ENCODE data around the gene MTHFD2. TPM values are rescaled to one million over a fixed set of nuclear protein-coding genes. Genes with fewer than 3 reads are reported as not detected.

Gene MTHFD2
- total and polyA plus RNA-seq, 11 donors: 12.9 to 40.5 (median 17.5) TPM

DNA sequence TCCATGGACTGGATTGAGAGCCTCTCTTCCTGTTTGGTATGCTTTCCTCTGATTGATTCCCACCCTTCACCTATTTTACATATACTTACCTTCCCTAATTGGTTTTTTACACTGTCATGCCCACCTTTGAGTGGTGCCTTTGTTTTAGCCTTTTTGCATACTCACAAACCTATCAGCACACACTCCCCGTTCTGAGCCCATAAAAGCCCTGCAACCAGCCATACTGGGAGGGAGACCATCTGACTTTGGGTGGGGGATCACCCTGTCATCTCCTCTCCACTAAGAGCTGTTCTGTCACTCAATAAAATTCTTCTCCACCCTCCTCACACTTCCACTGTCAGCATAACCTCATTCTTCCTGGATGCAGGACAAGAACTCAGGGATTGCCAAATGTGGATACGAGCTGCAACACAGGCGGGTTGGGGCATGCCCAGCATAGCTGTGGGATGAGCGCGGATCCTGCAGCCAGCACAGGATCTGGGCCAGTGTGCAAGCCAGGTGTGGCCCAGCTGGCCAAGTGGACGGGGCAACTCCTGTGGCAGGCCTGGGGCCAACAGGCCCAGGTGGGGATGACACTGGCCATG lies 10.3 kb upstream of the MTHFD2 start:
- 50 to 81% (median 66%) methylated on average over 5 to 6 of the region's 6 CpGs for WGBS, 4 donors
- DNase-seq (peak in 1 of 5 donors; percentile 36), ATAC-seq (peak; percentile 34 to 87 (median 58))
- Histone ChIP-seq H3K27ac (no peak overlapping the region), H3K4me1 (peaks cover 0 to 11% (median 0%) of the 10 kb centered on the region in 12 donors), H3K9me3 (no peaks in the 10 kb centered on the region), H3K27me3 (no peaks in the 10 kb centered on the region), H3K36me3 (no peaks in the 10 kb centered on the region), H3K4me3 (no peak overlapping the region)
- intact Hi-C loops (cut with DNase I): no loop called here
- TF ChIP-seq POLR2A (IDR thresholded peaks at IDR 0.05) (no peak), CTCF (IDR thresholded peaks at IDR 0.05) (no peak)

DNA sequence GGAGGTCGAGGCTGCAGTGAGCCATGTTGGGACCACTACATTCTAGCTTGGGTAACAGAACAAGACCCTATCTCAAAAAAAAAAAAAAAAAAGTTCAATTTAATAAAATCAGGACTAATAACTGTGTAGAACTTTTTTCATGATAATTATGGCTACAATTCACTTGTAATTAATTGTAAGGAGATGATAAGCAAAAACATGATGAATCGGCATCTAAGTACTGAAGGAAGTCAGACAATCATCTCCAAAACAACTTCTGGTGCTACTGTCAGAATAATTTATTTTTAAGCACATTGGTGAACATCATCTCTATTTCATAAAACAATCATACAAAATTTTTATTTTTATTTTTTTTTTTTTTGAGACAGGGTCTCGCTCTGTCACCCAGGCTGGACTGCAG lies 9.7 kb upstream of the MTHFD2 start:
- Histone ChIP-seq H3K27ac (no peak overlapping the region), H3K9me3 (no peaks in the 10 kb centered on the region), H3K4me3 (no peak overlapping the region), H3K4me1 (peaks cover 0 to 11% (median 0%) of the 10 kb centered on the region in 12 donors), H3K36me3 (no peaks in the 10 kb centered on the region), H3K27me3 (no peaks in the 10 kb centered on the region)
- no peak for DNase-seq
- WGBS, 4 donors: 93 to 97% (median 95%) methylated on average over 3 of the region's 3 CpGs
- intact Hi-C loops (cut with DNase I): no loop called here
- ATAC-seq: no peak
- no peak for TF ChIP-seq POLR2A (IDR thresholded peaks at IDR 0.05)
- TF ChIP-seq CTCF (IDR thresholded peaks at IDR 0.05): no peak

DNA sequence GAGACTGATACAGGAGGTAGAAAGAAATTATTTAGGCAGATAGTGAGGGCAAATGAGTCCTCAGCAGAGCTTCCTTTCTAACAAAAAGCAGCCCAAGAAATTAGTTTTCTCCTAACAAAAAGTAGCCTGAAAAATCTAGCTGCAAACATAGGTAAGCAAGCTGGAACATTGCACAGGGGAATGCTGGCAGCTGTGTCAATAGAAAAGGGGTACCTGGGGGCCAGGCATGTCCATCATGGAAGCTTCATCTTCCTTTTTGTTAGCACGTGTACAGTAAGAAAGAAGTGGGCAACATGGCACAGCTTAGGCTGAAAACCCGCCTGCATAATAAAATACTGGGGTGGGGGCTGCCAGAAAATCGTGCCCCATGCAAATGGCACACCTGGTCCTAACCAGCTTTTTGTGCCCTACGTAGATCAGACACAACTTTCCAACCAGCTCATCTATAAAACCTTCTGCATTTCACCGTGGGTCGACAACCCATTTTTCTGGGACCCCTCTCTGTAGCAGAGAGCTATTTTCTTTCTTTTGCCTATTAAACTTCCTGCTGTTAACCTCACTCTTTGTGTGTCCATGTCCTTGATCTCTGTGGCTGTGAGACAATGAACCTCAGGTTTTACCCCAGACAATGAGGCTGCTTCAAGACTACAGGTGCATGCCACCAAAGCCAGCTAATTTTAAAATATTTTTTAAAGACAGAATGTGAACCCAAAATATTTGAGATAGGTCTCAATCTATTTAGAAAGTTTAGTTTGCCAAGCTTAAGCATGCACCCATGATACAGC lies 6.6 kb upstream of the MTHFD2 start:
- intact Hi-C loops (cut with DNase I): no loop called here
- WGBS, 4 donors: 75 to 87% (median 81%) methylated on average over 6 of the region's 6 CpGs

More for the DNA sequence above, 6.6 kb upstream of the MTHFD2 start:
- Histone ChIP-seq H3K36me3 (no peaks in the 10 kb centered on the region), H3K4me3 (no peak overlapping the region), H3K9me3 (no peaks in the 10 kb centered on the region), H3K27me3 (no peaks in the 10 kb centered on the region), H3K27ac (no peak overlapping the region), H3K4me1 (peaks cover 0 to 6% (median 0%) of the 10 kb centered on the region in 12 donors)
- TF ChIP-seq CTCF (IDR thresholded peaks at IDR 0.05): no peak
- no peak for TF ChIP-seq POLR2A (IDR thresholded peaks at IDR 0.05)
- DNase-seq (no peak), ATAC-seq (no peak)

Data from heart left ventricle (tissue), 16 donors.